GM12801 (cell line): ENCODE data around the gene LYPD6.

Experiments
- CTCF ChIP-seq: IDR thresholded peaks from one replicate; pipeline ENCODE4 v1.5.1; 2011; ENCODE audit warnings: control low read depth; ENCODE audit not compliant: insufficient read length; ENCODE audit errors: extremely low read depth

The LYPD6 gene

GRCh38 chr2:149312039-149312438 is 18.3 kb upstream of the LYPD6 start:
- TF ChIP-seq CTCF: no peak

GRCh38 chr2:149313512-149313972 is 16.8 kb upstream of the LYPD6 start:
- TF ChIP-seq CTCF: no peak

- TF ChIP-seq CTCF: no peak
Observed at GRCh38 chr2:149314687-149315086, 15.7 kb upstream of the LYPD6 start.

GRCh38 chr2:149315461-149315860 is 14.9 kb upstream of the LYPD6 start:
- no peak for TF ChIP-seq CTCF

GRCh38 chr2:149320362-149320761 is 10.0 kb upstream of the LYPD6 start:
- TF ChIP-seq CTCF: no peak

GRCh38 chr2:149329068-149329467 is 1.3 kb upstream of the LYPD6 start:
- no peak for TF ChIP-seq CTCF

- TF ChIP-seq CTCF: no peak
Observed at GRCh38 chr2:149329489-149330126, 779 bp upstream of the LYPD6 start.
